GM12892 (cell line): ENCODE results near the gene BCL10.

Source experiments
- POLR2A ChIP-seq: IDR thresholded peaks from 2 replicates; pipeline ENCODE4 v1.6.1; 2011; ENCODE audit warnings: low read depth, low read length, control low read depth
- POLR2AphosphoS5 ChIP-seq: IDR thresholded peaks from 2 replicates; pipeline ENCODE4 v1.6.1; 2011; ENCODE audit warnings: low read depth, low read length, control low read depth

DNA sequence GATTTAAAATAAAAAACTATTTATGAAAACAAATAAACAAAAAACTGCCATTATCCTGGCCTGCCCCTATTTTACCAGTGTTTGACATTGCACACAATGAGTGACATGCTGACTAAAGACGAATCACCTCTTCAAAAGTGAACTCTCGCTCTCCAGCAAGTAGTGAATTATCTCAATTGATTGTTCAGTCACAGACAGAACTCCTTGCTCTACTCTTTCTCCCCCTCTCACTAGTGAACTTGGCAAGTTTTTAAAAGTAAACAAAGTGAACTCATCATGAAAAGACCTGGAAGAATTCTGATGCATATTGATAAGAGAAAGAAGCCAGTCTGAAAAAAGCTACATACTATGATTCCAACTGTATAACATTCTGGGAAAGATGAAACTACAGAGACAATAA is 12.3 kb downstream of the BCL10 start:
- TF ChIP-seq POLR2AphosphoS5 = no peak
- TF ChIP-seq POLR2A = no peak
